HCT116 (cell line): ENCODE data around the gene DNTT.

Experiments
- ATF3 ChIP-seq: IDR thresholded peaks from 2 replicates; pipeline ENCODE4 v1.6.1; 2012
- CTCF ChIP-seq, 3 experiments: fragments of 200-600 bp in 1 of 3; sonication (generic) in 1 of 3; IDR thresholded peaks in 2 of 3; conservative IDR thresholded peaks in 1 of 3; 2 replicates each; pipeline ENCODE4 v1.5.1; 2012 to 2017; ENCODE audit warnings: low read depth in 2 of 3, low read length in 2 of 3, antibody characterized with exemption in 1 of 3, borderline replicate concordance in 1 of 3, control low read depth in 1 of 3, mild to moderate bottlenecking in 1 of 3, mixed read lengths in 1 of 3, mixed run types in 1 of 3, moderate library complexity in 1 of 3; ENCODE audit not compliant: insufficient read depth in 1 of 3
- EZH2phosphoT487 ChIP-seq: fragments of 200-600 bp; IDR thresholded peaks from 2 replicates; pipeline ENCODE4 v1.6.1; 2018; ENCODE audit warnings: antibody characterized with exemption, borderline replicate concordance
- POLR2A ChIP-seq: IDR thresholded peaks from 2 replicates; pipeline ENCODE4 v1.7.0; 2011; ENCODE audit warnings: borderline replicate concordance; ENCODE audit not compliant: insufficient read depth, insufficient read length; ENCODE audit errors: extremely low read depth
- RAD21 ChIP-seq: IDR thresholded peaks from 2 replicates; pipeline ENCODE4 v1.6.1; 2012; ENCODE audit warnings: low read depth, mild to moderate bottlenecking

- TF ChIP-seq CTCF (IDR thresholded peaks at IDR 0.05 in 2 of 3, conservative IDR thresholded peaks at IDR 0.05 in 1 of 3; ENCODE audit: borderline replicate concordance in 1 of 3, insufficient read depth in 1 of 3, low read depth in 2 of 3, low read length in 2 of 3) = no peak
- no peak for TF ChIP-seq ATF3
- TF ChIP-seq EZH2phosphoT487 = no peak
- no peak for TF ChIP-seq POLR2A
- no peak for TF ChIP-seq RAD21
These were observed 54.8 kb downstream of the DNTT start, which contains the start of gene OPALIN for GRCh38 chr10:96358851-96359540.
